Heart right ventricle (tissue), 16 donors: ENCODE data around the gene MYH11. TPM values are rescaled to one million over a fixed set of nuclear protein-coding genes. Genes with fewer than 3 reads are reported as not detected.
A peak's percentile ranks its signal among the peaks of the same experiment; 100 is the strongest.

Source experiments
- ATAC-seq, 8 donors: fragments of 200-7000 bp; cut with Tn5 transposase; one replicate each; pipeline ENCODE4 v1.9.1; 2020; ENCODE audit warnings: mild to moderate bottlenecking in 8 of 8, moderate library complexity in 8 of 8, moderate number of reproducible peaks in 1 of 8
- DNase-seq, 2 donors: peaks; one replicate each; pipeline ENCODE4 v3.0.0-alpha.2; 2020
- H3K27ac ChIP-seq, 10 donors: fragments of 200-600 bp; sonication (generic) in 2 of 10; one replicate each; pipeline versions ENCODE4 v1.5.0 to v1.8.0; 2020 to 2022; ENCODE audit warnings: mild to moderate bottlenecking in 3 of 10
- H3K27me3 ChIP-seq, 7 donors: fragments of 200-600 bp; one replicate each; pipeline ENCODE4 v1.8.0; 2021 to 2022; ENCODE audit warnings: mild to moderate bottlenecking in 2 of 7
- H3K36me3 ChIP-seq, 9 donors: fragments of 200-600 bp; sonication (generic) in 1 of 9; one replicate each; pipeline versions ENCODE4 v1.5.0 to v1.8.0; 2020 to 2022; ENCODE audit warnings: mild to moderate bottlenecking in 2 of 9
- H3K4me1 ChIP-seq, 9 donors: fragments of 200-600 bp; sonication (generic) in 1 of 9; one replicate each; pipeline versions ENCODE4 v1.5.0 to v1.8.0; 2020 to 2022; ENCODE audit warnings: mild to moderate bottlenecking in 4 of 9
- H3K4me3 ChIP-seq, 10 donors: fragments of 200-600 bp; sonication (generic) in 2 of 10; one replicate each; pipeline versions ENCODE4 v1.5.0 to v1.8.0; 2020 to 2022; ENCODE audit warnings: mild to moderate bottlenecking in 7 of 10, moderate library complexity in 2 of 10
- H3K9me3 ChIP-seq, 11 donors: fragments of 200-600 bp in 10 of 11; sonication (generic) in 2 of 11; one replicate each; pipeline versions ENCODE4 v1.5.0 to v1.8.0; 2013 to 2022; ENCODE audit warnings: mild to moderate bottlenecking in 2 of 11, control low read depth in 1 of 11, moderate library complexity in 1 of 11
- CTCF ChIP-seq, 9 donors: fragments of 200-600 bp; sonication (generic) in 2 of 9; IDR thresholded peaks; one replicate each; pipeline versions ENCODE4 v1.5.0 to v1.8.0; 2021 to 2022; ENCODE audit warnings: antibody characterized with exemption in 9 of 9, mild to moderate bottlenecking in 5 of 9, moderate library complexity in 1 of 9
- WGBS, 2 donors: extraction: QIAGEN DNeasy Blood & Tissue Kit; methylation state at CpG; one replicate each; pipeline ENCODE4 v1.1.7; 2013; ENCODE audit warnings: inconsistent platforms in 1 of 2; 5-methylcytosine and 5-hydroxymethylcytosine counted together
- intact Hi-C, 10 donors: fragments of 100-400 bp; cut with DNase I; formaldehyde crosslinking; loops; one replicate each; pipeline versions ENCODE4 v1.11.1 to v1.14.2; 2022
- polyA plus RNA-seq, 2 donors: library from polyadenylated mRNA; stranded (reverse); fragments of 200-250 nt; gene quantifications; one replicate each; pipeline ENCODE4 v1.2.3, GENCODE V29; 2013
- total RNA-seq, 10 donors: library from RNA; stranded (reverse); fragmentation: NEBNext Ultra II Directional in 3 of 10; extraction: Animal tissue kit (Norgen Biotek cat#: 25700) in 3 of 10; gene quantifications; one replicate each; pipeline versions ENCODE4 v1.2.1 to v1.2.4, GENCODE V29; 2021 to 2023
- donor health status: Arrhythmogenic right ventricular cardiomyopathy.
- donor health status: ischemic (EF 13 %, LVEDD 7.1; RV severe dilation, severe dysfunction).
- donor health status: healthy with polysubstance abuse.
- donor health status: DM: no; HTN: yes; CAD: no.
- donor health status: DM: no; HTN: no; CAD: no.
- donor health status: ischemic (EF 25% LVEDD 6.9; RV normal size, moderate dysfunction).
- donor health status: ischemic (EF 25% LVEDD 5.7; RV mildly dilated, moderate dysfunction).
- donor health status: healthy.
- donor health status: DM: yes; HTN: yes; CAD: no.
- donor health status: Ischemic cardiomyopathy.
- donor health status: ischemic (EF 35%, LVEDD 5.7; RV mildly dilated, moderate dysfunction).
- donor health status: nonischemic (EF 11% LVEDD 7.7; RV severe dilation, severe dysfunction).
- donor health status: DM: yes; HTN: yes; CAD: no.
- donor health status: PGD.
- donor health status: ischemic (EF 29% LVEDD 5.4; RV normal size, mild dysfunction).
- donor health status: nonischemic (EF 23%, LVEDD 6.1; RV moderate dilation, normal function).

MYH11 gene
- total and polyA plus RNA-seq, 12 donors = 9.8 to 46.7 (median 23.5) TPM

GRCh38 chr16:15654591-15654990 lies 202.2 kb downstream of the MYH11 start:
- intact Hi-C loops = no loop called here
- Histone ChIP-seq H3K27me3 (no peaks in the 10 kb centered on the region), H3K4me1 (peaks cover 0 to 60% (median 38%) of the 10 kb centered on the region in 9 donors), H3K9me3 (no peaks in the 10 kb centered on the region), H3K4me3 (no peak overlapping the region), H3K27ac (no peak overlapping the region), H3K36me3 (peaks cover 0 to 24% (median 0%) of the 10 kb centered on the region in 9 donors)
- DNase-seq (no peak), ATAC-seq (no peak)
- TF ChIP-seq CTCF (IDR thresholded peaks at IDR 0.05) = no peak
- 55 to 83% methylated on average over 2 of the region's 2 CpGs for WGBS, 2 donors

- no peaks in the 10 kb centered on the region for H3K27me3 ChIP-seq
- intact Hi-C loops = no loop called here
- H3K9me3 ChIP-seq = no peaks in the 10 kb centered on the region
- no peak for TF ChIP-seq CTCF (IDR thresholded peaks at IDR 0.05)
- peaks cover 0 to 53% (median 38%) of the 10 kb centered on the region in 9 donors for H3K4me1 ChIP-seq
- peak in 1 of 2 donors; percentile 31 for DNase-seq
- WGBS, 2 donors = 15% methylated on average over 4 of the region's 4 CpGs
- peak overlapping the region in 3 of 10 donors; percentile 19 to 43 (median 37) for H3K27ac ChIP-seq
- peak in 1 of 8 donors; percentile 20 for ATAC-seq
- peak overlapping the region in 1 of 10 donors; percentile 13 for H3K4me3 ChIP-seq
- peaks cover 0 to 24% (median 0%) of the 10 kb centered on the region in 9 donors for H3K36me3 ChIP-seq
These were observed 203.6 kb downstream of the MYH11 start for GRCh38 chr16:15653227-15653626.

Other genes starting within 250 kb of the MYH11 start
- gene MARF1, start 213.9 kb downstream of the MYH11 start, total RNA-seq = 10 to 100 TPM; 39.1 to 59.1 (median 43.0) TPM
- 10 to 100 TPM in 1 of 2 donors, 1 to 10 TPM in 1; 9.6 to 14.9 TPM for gene MARF1, start 213.9 kb downstream of the MYH11 start, polyA plus RNA-seq
- gene NDE1, start 206.8 kb downstream of the MYH11 start, total RNA-seq = 10 to 100 TPM; 12.0 to 29.0 (median 20.0) TPM
- 10 to 100 TPM in 1 of 2 donors, 1 to 10 TPM in 1; 6.0 to 10.7 TPM for gene NDE1, start 206.8 kb downstream of the MYH11 start, polyA plus RNA-seq
- 10 to 100 TPM; 24.1 to 42.6 (median 32.5) TPM for gene CEP20, start 31.6 kb upstream of the MYH11 start, total RNA-seq
- gene CEP20, start 31.6 kb upstream of the MYH11 start, polyA plus RNA-seq = 10 to 100 TPM; 14.8 to 14.9 TPM
- 10 to 100 TPM; 15.1 to 32.8 (median 22.0) TPM for gene ABCC1, start 92.6 kb upstream of the MYH11 start, total RNA-seq
- 10 to 100 TPM in 1 of 2 donors, 1 to 10 TPM in 1; 6.1 to 14.9 TPM for gene ABCC1, start 92.6 kb upstream of the MYH11 start, polyA plus RNA-seq